ENCODE data around the gene TMEM52B.
"Not testable (repeated sequence)": the region's sequence is repeated elsewhere in the genome, so short reads cannot be mapped to it uniquely, and the experiment has no call there.

The TMEM52B gene

GRCh38 chr12:10211940-10212738, 33.3 kb downstream of the TMEM52B start:
- DNase-seq (ENCODE audit: low read depth), result peak; percentile 80

GRCh38 chr12:10212739-10213131, 33.9 kb downstream of the TMEM52B start, which contains the start of gene GABARAPL1:
Gene GABARAPL1 (plus strand): TSS chr12:10212877. CDS start chr12:10213130, 253 bp downstream.
- DNase-seq (ENCODE audit: low read depth), result peak; percentile 73

- DNase-seq (ENCODE audit: low read depth), result peak; percentile 81
Observed at GRCh38 chr12:10213168-10214135, 34.6 kb downstream of the TMEM52B start.

- DNase-seq (ENCODE audit: low read depth), result no peak
Observed at GRCh38 chr12:10214136-10214894, 35.5 kb downstream of the TMEM52B start.

- no peak for DNase-seq (ENCODE audit: low read depth)
Observed at GRCh38 chr12:10214895-10215267, 36.0 kb downstream of the TMEM52B start.

- no peak for DNase-seq (ENCODE audit: low read depth)
Observed at GRCh38 chr12:10215436-10215835, 36.6 kb downstream of the TMEM52B start.

GRCh38 chr12:10215946-10216345, 37.1 kb downstream of the TMEM52B start:
- DNase-seq (ENCODE audit: low read depth), result not testable (repeated sequence)

GRCh38 chr12:10218021-10218420, 39.2 kb downstream of the TMEM52B start:
- no peak for DNase-seq (ENCODE audit: low read depth)

- no peak for DNase-seq (ENCODE audit: low read depth)
Observed at GRCh38 chr12:10220398-10221077, 41.7 kb downstream of the TMEM52B start.

- no peak for DNase-seq (ENCODE audit: low read depth)
Observed at GRCh38 chr12:10221846-10222245, 43.0 kb downstream of the TMEM52B start.

- no peak for DNase-seq (ENCODE audit: low read depth)
Observed at GRCh38 chr12:10223208-10223607, 44.4 kb downstream of the TMEM52B start.

- not testable (repeated sequence) for DNase-seq (ENCODE audit: low read depth)
Observed at GRCh38 chr12:10225426-10225825, 46.6 kb downstream of the TMEM52B start.

- DNase-seq (ENCODE audit: low read depth), result no peak
Observed at GRCh38 chr12:10226086-10226485, 47.3 kb downstream of the TMEM52B start.

- DNase-seq (ENCODE audit: low read depth), result no peak
Observed at GRCh38 chr12:10226731-10227130, 47.9 kb downstream of the TMEM52B start.

- DNase-seq (ENCODE audit: low read depth), result no peak
Observed at GRCh38 chr12:10227648-10228047, 48.8 kb downstream of the TMEM52B start.

GRCh38 chr12:10234562-10234961, 55.7 kb downstream of the TMEM52B start:
- DNase-seq (ENCODE audit: low read depth), result no peak

GRCh38 chr12:10235761-10236631, 57.2 kb downstream of the TMEM52B start:
- DNase-seq (ENCODE audit: low read depth), result no peak

- no peak for DNase-seq (ENCODE audit: low read depth)
Observed at GRCh38 chr12:10236720-10237119, 57.9 kb downstream of the TMEM52B start.

- DNase-seq (ENCODE audit: low read depth), result no peak
Observed at GRCh38 chr12:10238526-10238925, 59.7 kb downstream of the TMEM52B start.

GRCh38 chr12:10241290-10241689, 62.5 kb downstream of the TMEM52B start:
- DNase-seq (ENCODE audit: low read depth), result no peak
